GM18519 (cell line): ENCODE measurements around the gene PRDM15.
"Not testable (repeated sequence)": the region's sequence is repeated elsewhere in the genome, so short reads cannot be mapped to it uniquely, and the experiment has no call there.

Source experiments
- ATAC-seq: cut with Tn5 transposase; IDR thresholded peaks from one replicate; pipeline ENCODE4 v1.9.1; 2021; ENCODE audit warnings: mild to moderate bottlenecking, moderate library complexity; ENCODE audit not compliant: unreplicated experiment, low FRiP score

Gene PRDM15

DNA sequence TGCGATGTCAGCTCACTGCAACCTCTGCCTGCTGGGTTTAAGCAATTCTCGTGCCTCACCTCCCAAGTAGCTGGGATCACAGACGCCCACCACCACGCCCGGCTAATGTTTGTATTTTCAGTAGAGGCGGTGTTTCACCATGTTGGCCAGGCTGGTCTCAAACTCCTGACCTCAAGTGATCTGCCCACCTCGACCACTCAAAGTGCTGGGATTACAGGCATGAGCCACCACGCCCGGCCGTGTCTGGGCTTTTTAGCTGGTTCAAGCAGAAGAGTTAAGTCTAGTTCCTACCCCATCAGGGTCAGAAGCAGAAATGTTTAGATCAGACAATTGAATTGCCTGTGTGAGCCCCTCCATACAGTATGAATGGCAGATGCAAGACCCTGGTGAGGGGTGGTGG lies 84.5 kb downstream of the PRDM15 start:
- ATAC-seq: no peak

GRCh38 chr21:41792711-41793110 lies 86.4 kb downstream of the PRDM15 start:
- ATAC-seq: no peak

DNA sequence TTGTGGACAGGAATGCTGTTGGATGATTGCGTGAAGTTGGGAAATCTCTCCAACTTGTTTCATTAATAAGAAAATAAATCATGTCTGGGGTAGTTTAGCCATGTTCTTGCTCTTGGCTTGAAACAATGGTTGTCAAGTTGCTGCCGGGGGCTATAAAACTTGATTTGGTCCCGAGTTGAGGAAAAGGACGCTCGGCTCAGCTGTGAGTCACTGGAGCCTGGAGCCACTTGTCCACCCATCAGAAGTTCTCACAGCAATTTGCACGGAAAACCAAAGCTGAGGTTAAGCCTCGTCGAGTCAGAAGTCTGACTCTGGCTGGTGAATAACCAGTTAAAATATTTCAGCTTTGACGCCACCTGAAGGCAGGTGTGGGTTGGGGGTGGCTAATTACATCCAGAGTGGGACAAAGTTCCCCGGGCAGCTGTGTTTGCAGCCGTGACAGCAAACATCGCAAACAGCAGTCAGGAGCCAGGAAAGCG lies 92.6 kb downstream of the PRDM15 start:
- no peak for ATAC-seq

DNA sequence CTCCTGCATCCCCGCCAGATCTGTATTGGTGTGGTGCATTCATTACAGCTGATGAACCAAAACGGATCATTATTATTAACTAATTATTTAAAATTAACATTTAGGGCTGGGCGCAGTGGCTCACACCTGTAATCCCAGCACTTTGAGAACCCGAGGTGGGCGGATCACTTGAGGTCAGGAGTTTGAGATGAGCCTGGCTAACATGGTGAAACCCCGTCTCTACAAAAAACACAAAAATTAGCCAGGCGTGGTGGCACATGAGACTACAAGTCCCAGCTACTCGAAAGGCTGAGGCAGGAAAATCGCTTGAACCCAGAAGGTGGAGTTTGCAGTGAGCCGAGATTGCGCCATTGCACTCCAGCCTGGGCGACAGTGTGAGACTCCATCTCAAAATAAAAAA lies 93.9 kb downstream of the PRDM15 start:
- ATAC-seq: not testable (repeated sequence)

DNA sequence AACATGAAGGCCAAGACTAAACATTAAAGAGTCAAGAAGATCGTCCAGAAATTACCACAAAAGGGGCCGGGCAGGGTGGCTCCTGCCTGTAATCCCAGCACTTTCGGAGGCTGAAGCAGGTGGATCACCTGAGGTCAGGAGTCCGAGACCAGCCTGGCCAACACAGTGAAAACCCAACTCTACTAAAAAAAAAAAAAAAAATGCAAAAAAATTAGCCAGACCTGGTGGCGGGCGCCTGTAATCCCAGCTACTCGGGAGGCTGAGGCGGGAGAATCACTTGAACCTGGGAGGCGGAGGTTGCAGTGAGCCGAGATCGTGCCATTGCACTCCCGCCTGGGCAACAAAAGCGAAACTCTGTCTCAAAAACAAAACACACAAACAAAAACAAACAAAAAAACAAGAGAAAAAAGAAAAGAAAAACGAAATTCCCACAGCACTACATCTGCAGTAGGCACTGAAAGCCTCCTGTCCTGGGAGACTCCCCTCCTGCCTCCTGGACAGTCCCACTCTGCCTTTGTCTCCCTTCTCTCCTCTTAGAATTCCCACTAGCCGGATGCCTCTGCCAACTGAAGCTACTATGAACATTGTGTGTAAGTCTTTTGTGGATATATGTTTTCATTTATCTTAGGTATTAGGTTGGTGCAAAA lies 94.6 kb downstream of the PRDM15 start:
- ATAC-seq: no peak

GRCh38 chr21:41783476-41784180 lies 95.5 kb downstream of the PRDM15 start:
- no peak for ATAC-seq

DNA sequence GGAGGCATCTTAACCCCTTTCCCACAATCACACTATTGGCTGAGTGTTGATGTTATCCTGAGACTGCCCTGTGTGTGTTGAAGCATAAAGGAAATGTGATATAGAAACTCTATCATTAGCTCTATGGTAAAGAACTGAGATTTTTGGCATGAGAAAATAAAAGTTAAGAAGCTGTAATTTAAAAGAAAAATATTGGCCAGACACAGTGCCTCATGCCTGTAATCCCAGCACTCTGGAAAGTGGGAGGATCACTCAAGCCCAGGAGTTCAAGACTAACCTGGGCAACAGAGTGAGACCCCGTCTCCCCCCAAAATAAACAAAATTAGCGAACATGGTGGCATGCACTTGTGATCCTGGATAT lies 98.1 kb downstream of the PRDM15 start:
- no peak for ATAC-seq

DNA sequence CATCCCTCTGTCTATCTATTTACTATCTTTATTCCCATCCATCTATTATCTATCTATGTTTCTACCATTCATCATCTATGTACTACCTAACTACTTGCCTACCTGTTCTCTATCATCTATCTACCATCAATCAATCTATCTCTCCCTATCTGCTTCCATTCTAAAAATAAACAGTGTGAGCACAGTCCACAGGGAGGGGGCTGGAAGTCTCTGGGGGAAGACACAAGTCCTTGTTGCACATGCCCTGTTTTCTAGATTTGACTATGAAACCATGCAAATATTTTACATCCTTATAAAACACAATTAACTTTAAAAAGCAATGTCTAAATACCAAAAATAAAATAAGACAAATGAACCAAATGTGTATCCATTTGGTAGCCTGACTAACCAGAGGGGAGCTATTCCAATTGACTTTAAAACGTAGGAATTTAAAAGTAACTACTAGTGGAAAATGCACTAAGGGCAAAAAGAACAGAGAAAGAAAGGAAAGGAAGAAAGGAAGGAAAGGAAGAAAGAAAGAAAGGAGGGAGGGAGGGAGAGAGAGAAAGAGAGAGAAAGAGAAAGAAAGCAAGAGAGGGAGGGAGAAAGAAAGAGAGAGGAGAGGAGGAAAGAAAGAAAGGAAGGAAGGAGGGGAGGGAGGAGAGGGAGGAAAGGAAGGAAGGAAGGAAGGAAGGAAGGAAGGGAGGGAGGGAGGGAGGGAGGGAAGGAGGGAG lies 98.7 kb downstream of the PRDM15 start:
- ATAC-seq: no peak

GRCh38 chr21:41779659-41780058 lies 99.5 kb downstream of the PRDM15 start:
- no peak for ATAC-seq

GRCh38 chr21:41778930-41779600 lies 100.1 kb downstream of the PRDM15 start:
- no peak for ATAC-seq

- no peak for ATAC-seq
Measured at GRCh38 chr21:41777951-41778815, 101.0 kb downstream of the PRDM15 start.

DNA sequence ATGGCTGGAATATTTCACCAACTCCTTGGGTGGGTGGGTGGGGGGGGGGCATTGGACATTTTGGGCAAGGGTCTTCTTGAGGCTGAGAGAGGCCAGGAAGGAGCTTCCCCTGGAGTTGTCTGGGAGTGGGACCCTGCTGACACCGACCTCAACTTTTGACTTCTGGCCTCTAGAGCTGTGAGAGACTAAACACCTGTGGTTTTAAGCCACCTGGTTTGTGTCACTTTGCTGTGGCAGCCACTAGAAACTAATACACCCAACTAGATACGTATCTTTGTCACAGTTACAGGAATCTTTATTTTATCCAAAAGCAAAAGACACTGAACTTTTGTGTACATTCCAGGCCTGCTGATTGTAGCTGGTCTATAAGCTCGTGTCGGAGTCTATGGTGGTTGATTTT lies 102.4 kb downstream of the PRDM15 start:
- no peak for ATAC-seq

GRCh38 chr21:41775149-41775472 lies 104.0 kb downstream of the PRDM15 start:
- no peak for ATAC-seq

- no peak for ATAC-seq
Measured at GRCh38 chr21:41774467-41775148, 104.5 kb downstream of the PRDM15 start.

GRCh38 chr21:41772351-41773080 lies 106.6 kb downstream of the PRDM15 start:
- ATAC-seq: no peak

DNA sequence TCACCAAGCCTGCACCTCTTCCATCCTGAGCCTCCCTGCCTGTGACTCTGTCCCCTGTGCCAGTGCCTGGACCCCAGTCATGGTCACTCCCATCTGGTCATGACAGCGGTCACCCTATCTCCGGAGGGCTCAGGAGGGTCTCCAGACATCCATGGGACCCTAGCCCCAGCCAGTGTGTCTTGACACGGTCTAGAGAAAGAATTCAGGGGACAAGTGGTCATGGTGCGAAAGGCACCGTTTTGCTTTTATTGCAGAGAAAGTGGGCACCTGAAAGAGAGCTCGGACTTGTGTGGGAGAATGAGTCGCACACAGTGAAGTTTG lies 107.6 kb downstream of the PRDM15 start:
- ATAC-seq: no peak

DNA sequence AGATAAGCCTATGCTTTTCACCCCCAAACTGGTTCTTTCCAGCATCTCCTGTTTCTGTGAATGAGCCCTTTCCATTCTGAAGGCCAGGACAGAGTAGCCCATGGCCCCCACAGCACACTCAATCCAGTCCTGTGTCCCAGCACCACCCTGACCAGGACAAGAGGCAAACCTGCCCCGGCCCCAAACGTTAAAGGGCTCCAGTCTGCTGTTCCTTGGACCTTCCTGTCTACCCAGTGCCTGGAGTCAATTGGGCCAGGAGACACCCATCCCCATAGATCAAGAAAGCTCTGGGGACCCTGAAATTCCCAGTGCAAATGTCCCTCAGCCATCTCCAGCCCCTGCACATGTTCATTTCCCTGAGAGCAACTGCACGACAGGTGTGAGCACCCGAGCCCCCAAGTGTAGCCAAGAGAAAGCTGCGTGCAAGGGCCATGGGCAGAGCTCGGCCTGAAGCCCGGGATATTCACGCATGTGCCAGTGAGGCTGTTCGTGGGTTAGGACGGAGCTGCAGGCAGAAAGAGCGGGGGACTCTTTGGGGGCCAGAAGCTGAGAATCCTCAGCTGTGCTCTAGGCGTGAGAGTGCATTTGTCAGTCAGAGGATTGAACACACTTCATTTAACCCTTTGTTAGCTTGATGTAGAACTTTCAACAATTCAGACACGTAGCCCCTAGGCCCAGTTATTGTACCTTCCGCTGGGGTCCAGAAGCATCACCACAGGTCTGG lies 108.1 kb downstream of the PRDM15 start:
- no peak for ATAC-seq

GRCh38 chr21:41769933-41770332 lies 109.2 kb downstream of the PRDM15 start:
- no peak for ATAC-seq

- ATAC-seq: no peak
Measured at GRCh38 chr21:41769521-41769920, 109.6 kb downstream of the PRDM15 start.
